ENCODE measurements around the gene ANKRD17.
"Not testable (repeated sequence)": the region's sequence is repeated elsewhere in the genome, so short reads cannot be mapped to it uniquely, and the experiment has no call there.

ANKRD17 gene

DNA sequence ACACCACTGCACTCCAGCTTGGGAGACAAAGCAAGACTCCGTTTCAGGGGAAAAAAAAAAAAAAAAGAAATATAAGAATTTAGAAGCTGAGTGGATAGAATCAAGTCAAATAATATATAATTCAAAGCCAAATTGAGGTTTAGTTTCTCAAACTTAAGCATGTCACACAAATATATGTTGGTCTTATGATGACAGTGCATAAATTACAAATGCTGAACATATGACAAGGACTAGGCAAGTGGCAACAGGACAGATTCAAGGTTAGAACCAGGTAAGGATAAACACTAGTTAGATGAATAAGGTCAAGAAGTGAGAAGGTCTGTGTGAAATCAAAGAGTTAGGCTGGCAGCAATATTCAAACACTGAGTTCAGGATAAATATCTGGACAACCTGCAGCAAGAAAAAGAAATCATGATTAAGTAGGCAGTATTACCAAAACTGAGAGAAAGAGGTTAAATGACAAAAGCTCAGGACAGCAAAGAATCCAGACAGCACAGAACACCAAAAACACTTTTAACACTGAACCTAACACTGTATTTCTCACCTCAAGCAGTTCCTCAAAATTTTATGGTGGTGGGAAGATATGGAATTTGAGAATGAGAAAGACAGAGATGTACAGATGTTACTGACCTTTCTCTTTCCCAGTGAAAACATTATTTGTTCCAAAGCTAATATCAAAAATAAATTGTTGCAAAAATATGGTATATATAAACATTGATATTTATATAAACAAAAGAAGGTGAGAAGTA is 45.4 kb downstream of the ANKRD17 start:
- no peak for TF ChIP-seq JUND (IDR thresholded peaks at IDR 0.05; ENCODE audit: low read depth)
- in situ Hi-C loops (cut with HindIII; ENCODE audit: low pct_unique_long_range_greater_than_20kb, low sequenced_read_pairs) = no loop called here
- DNase-seq (ENCODE audit: low read depth in 1 of 2, low spot score in 1 of 2) = no peak

- no peak for DNase-seq (ENCODE audit: low read depth in 1 of 2, low spot score in 1 of 2)
- TF ChIP-seq JUND (IDR thresholded peaks at IDR 0.05; ENCODE audit: low read depth) = no peak
- in situ Hi-C loops (cut with HindIII; ENCODE audit: low pct_unique_long_range_greater_than_20kb, low sequenced_read_pairs) = no loop called here
Measured at GRCh38 chr4:73211968-73212367, 46.6 kb downstream of the ANKRD17 start.

DNA sequence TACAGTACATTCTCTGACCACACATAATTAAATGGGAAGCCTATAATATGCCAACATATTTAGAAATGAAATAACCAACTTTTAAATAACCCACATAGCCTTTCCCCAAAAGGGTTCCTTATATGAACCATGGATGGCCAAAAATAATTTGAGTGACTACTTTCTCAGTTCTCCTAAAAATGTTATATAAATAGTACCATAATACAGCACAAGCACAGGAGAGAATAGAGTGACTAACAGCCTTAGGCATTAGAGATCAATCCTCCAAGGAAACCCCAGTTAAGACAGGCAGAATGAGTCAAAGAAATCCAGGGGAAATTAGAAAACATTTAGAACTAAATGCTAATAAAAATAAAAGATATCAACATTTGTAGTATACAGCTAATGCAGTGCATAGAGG is 50.2 kb downstream of the ANKRD17 start:
- DNase-seq (ENCODE audit: low read depth in 1 of 2, low spot score in 1 of 2) = no peak
- in situ Hi-C loops (cut with HindIII; ENCODE audit: low pct_unique_long_range_greater_than_20kb, low sequenced_read_pairs) = no loop called here
- no peak for TF ChIP-seq JUND (IDR thresholded peaks at IDR 0.05; ENCODE audit: low read depth)

- no peak for DNase-seq (ENCODE audit: low read depth in 1 of 2, low spot score in 1 of 2)
- in situ Hi-C loops (cut with HindIII; ENCODE audit: low pct_unique_long_range_greater_than_20kb, low sequenced_read_pairs) = no loop called here
- TF ChIP-seq JUND (IDR thresholded peaks at IDR 0.05; ENCODE audit: low read depth) = no peak
Measured at GRCh38 chr4:73206236-73206635, 52.4 kb downstream of the ANKRD17 start.

GRCh38 chr4:73205482-73205881 is 53.1 kb downstream of the ANKRD17 start:
- in situ Hi-C loops (cut with HindIII; ENCODE audit: low pct_unique_long_range_greater_than_20kb, low sequenced_read_pairs) = no loop called here
- DNase-seq (ENCODE audit: low read depth in 1 of 2, low spot score in 1 of 2) = no peak
- TF ChIP-seq JUND (IDR thresholded peaks at IDR 0.05; ENCODE audit: low read depth) = no peak

DNA sequence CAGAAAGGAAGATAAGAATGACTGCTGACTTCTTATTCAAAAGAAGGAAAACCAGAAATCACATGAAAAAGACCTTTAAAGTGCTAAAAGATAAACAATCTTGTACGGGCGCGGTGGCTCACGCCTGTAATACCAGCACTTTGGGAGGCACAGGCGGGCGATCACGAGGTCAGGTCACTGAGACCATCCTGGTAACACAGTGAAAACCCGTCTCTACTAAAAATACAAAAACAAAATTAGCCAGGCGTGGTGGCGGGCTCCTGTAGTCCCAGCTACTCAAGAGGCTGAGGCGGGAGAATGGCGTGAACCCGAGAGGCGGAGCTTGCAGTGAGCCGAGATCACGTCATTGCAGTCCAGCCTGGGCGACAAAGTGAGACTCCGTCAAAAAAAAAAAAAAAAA is 54.6 kb downstream of the ANKRD17 start:
- in situ Hi-C loops (cut with HindIII; ENCODE audit: low pct_unique_long_range_greater_than_20kb, low sequenced_read_pairs); DNase-seq (ENCODE audit: low read depth in 1 of 2, low spot score in 1 of 2): not testable (repeated sequence)

DNA sequence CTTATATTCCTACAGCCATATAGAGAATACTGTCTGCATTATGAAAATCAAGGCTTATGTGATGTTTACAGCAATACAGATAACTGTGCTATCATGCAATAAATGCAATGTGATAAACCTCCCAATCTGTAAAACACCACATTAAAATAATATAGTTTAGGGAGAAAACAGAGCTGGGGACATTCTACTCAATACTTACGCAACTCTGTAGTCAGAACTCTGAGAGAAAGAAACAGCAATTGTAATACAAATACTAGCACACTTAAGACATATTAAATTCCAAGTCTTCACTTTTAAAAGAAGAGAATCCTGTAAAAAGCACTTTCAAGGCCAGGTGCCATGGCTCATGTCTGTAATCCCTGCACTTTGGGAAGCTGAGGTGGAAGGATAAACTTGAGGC is 61.4 kb downstream of the ANKRD17 start:
- TF ChIP-seq JUND (IDR thresholded peaks at IDR 0.05; ENCODE audit: low read depth) = no peak
- no peak for DNase-seq (ENCODE audit: low read depth in 1 of 2, low spot score in 1 of 2)
- in situ Hi-C loops (cut with HindIII; ENCODE audit: low pct_unique_long_range_greater_than_20kb, low sequenced_read_pairs) = no loop called here

- DNase-seq (ENCODE audit: low read depth in 1 of 2, low spot score in 1 of 2) = no peak
- in situ Hi-C loops (cut with HindIII; ENCODE audit: low pct_unique_long_range_greater_than_20kb, low sequenced_read_pairs) = no loop called here
- no peak for TF ChIP-seq JUND (IDR thresholded peaks at IDR 0.05; ENCODE audit: low read depth)
Measured at GRCh38 chr4:73194064-73194463, 64.5 kb downstream of the ANKRD17 start.

DNA sequence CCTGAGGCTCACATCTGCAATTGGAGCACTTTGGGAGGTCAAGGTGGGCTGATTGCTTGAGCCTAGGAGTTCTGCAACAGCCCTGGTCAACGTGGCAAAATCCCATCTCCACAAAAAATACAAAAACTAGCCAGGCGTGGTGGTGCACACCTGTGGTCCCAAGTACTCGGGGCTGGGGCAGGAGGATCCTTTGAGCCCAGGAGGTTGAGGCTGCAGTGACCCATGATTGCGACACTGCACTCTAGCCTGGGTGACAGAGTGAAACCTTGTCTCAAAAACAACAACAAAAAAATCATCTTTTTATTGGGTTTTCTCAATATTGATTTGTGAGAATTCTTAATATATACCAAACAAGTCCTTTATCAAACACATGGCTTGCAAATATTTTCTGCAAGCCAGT is 64.9 kb downstream of the ANKRD17 start:
- no peak for TF ChIP-seq JUND (IDR thresholded peaks at IDR 0.05; ENCODE audit: low read depth)
- in situ Hi-C loops (cut with HindIII; ENCODE audit: low pct_unique_long_range_greater_than_20kb, low sequenced_read_pairs) = no loop called here
- DNase-seq (ENCODE audit: low read depth in 1 of 2, low spot score in 1 of 2) = no peak

- no peak for DNase-seq (ENCODE audit: low read depth in 1 of 2, low spot score in 1 of 2)
- TF ChIP-seq JUND (IDR thresholded peaks at IDR 0.05; ENCODE audit: low read depth) = no peak
- in situ Hi-C loops (cut with HindIII; ENCODE audit: low pct_unique_long_range_greater_than_20kb, low sequenced_read_pairs) = no loop called here
Measured at GRCh38 chr4:73193155-73193554, 65.4 kb downstream of the ANKRD17 start.

DNA sequence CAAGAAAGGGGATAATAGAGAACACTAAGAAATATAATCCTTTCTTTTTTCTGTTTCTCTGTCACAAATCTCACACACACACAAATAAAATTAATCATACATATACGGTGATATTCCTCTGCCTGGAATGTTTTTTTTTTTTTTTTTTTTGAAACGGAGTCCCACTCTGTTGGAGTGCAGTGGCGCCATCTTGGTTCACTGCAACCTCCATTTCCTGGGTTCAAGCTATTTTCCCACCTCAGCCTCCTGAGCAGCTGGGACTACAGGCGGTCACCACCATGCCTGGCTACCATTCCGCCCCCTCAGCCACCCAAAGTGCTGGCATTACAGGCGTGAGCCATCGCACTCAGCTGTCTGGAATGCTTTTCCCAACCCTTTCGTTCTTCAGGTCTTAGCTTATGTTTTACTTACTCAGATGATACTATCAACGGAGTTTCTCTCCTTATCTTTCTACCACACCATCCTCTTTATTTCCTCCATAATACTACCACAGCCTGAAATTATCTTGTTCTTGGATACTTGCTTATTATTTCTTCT is 69.3 kb downstream of the ANKRD17 start:
- in situ Hi-C loops (cut with HindIII; ENCODE audit: low pct_unique_long_range_greater_than_20kb, low sequenced_read_pairs) = no loop called here
- TF ChIP-seq JUND (IDR thresholded peaks at IDR 0.05; ENCODE audit: low read depth) = no peak

GRCh38 chr4:73187325-73187724 is 71.3 kb downstream of the ANKRD17 start:
- no peak for DNase-seq (ENCODE audit: low read depth in 1 of 2, low spot score in 1 of 2)
- in situ Hi-C loops (cut with HindIII; ENCODE audit: low pct_unique_long_range_greater_than_20kb, low sequenced_read_pairs) = no loop called here
- no peak for TF ChIP-seq JUND (IDR thresholded peaks at IDR 0.05; ENCODE audit: low read depth)

More for the DNA sequence above, 69.3 kb downstream of the ANKRD17 start:
- DNase-seq (ENCODE audit: low read depth in 1 of 2, low spot score in 1 of 2) = no peak

- no peak for TF ChIP-seq JUND (IDR thresholded peaks at IDR 0.05; ENCODE audit: low read depth)
- in situ Hi-C loops (cut with HindIII; ENCODE audit: low pct_unique_long_range_greater_than_20kb, low sequenced_read_pairs) = no loop called here
- no peak for DNase-seq (ENCODE audit: low read depth in 1 of 2, low spot score in 1 of 2)
Measured at GRCh38 chr4:73185903-73186302, 72.7 kb downstream of the ANKRD17 start.

GRCh38 chr4:73181231-73181630 is 77.4 kb downstream of the ANKRD17 start:
- TF ChIP-seq JUND (IDR thresholded peaks at IDR 0.05; ENCODE audit: low read depth) = no peak
- DNase-seq (ENCODE audit: low read depth in 1 of 2, low spot score in 1 of 2) = no peak
- in situ Hi-C loops (cut with HindIII; ENCODE audit: low pct_unique_long_range_greater_than_20kb, low sequenced_read_pairs) = no loop called here
